H9 (cell line): ENCODE results near the gene C2orf72. TPM values are rescaled to one million over a fixed set of nuclear protein-coding genes. Genes with fewer than 3 reads are reported as not detected.

Experiments
- DNase-seq: peaks from one replicate; pipeline ENCODE4 v3.0.0-alpha.2; 2017
- H2AFZ ChIP-seq: one replicate; pipeline ENCODE4 v1.6.1; 2013; ENCODE audit warnings: mild to moderate bottlenecking, low read length, control low read depth, moderate library complexity
- H2AK5ac ChIP-seq: 2 replicates; pipeline ENCODE4 v1.6.1; 2013; ENCODE audit warnings: low read length, control low read depth, mixed read lengths; ENCODE audit not compliant: insufficient read length
- H2BK120ac ChIP-seq: one replicate; pipeline ENCODE4 v1.6.1; 2013; ENCODE audit warnings: low read depth, mild to moderate bottlenecking, low read length, control low read depth, inconsistent platforms; ENCODE audit not compliant: poor library complexity, severe bottlenecking
- H2BK12ac ChIP-seq: 2 replicates; pipeline ENCODE4 v1.6.1; 2013; ENCODE audit warnings: low read length, control low read depth, mixed read lengths, low read depth; ENCODE audit not compliant: insufficient read length
- H2BK15ac ChIP-seq: 2 replicates; pipeline ENCODE4 v1.6.1; 2013; ENCODE audit warnings: low read depth, low read length, control low read depth
- H2BK20ac ChIP-seq: one replicate; pipeline ENCODE4 v1.6.1; 2013; ENCODE audit warnings: low read depth, mild to moderate bottlenecking, low read length, control low read depth, inconsistent platforms; ENCODE audit not compliant: poor library complexity, severe bottlenecking
- H2BK5ac ChIP-seq: 2 replicates; pipeline ENCODE4 v1.6.1; 2013; ENCODE audit warnings: low read length, control low read depth, mixed read lengths; ENCODE audit not compliant: insufficient read length
- H3K14ac ChIP-seq: 2 replicates; pipeline ENCODE4 v1.6.1; 2013; ENCODE audit warnings: low read length, control low read depth; ENCODE audit not compliant: insufficient read depth
- H3K18ac ChIP-seq: 2 replicates; pipeline ENCODE4 v1.6.1; 2013; ENCODE audit warnings: low read depth, mild to moderate bottlenecking, mixed read lengths, low read length, control low read depth; ENCODE audit not compliant: insufficient read length
- H3K23ac ChIP-seq: 2 replicates; pipeline ENCODE4 v1.6.1; 2013; ENCODE audit warnings: low read length, control low read depth, mixed read lengths, low read depth; ENCODE audit not compliant: insufficient read length
- H3K23me2 ChIP-seq: 2 replicates; pipeline ENCODE4 v1.6.1; 2013; ENCODE audit warnings: low read depth, mild to moderate bottlenecking, mixed read lengths, low read length, control low read depth; ENCODE audit not compliant: insufficient read length, poor library complexity, severe bottlenecking
- H3K27ac ChIP-seq: 2 replicates; pipeline ENCODE4 v1.5.1; 2013; ENCODE audit warnings: low read length, control low read depth, mixed read lengths, low read depth; ENCODE audit not compliant: insufficient read length
- H3K27me3 ChIP-seq: 2 replicates; pipeline ENCODE4 v1.6.1; 2013; ENCODE audit warnings: low read length, control low read depth, inconsistent platforms; ENCODE audit not compliant: insufficient read depth
- H3K4ac ChIP-seq: 2 replicates; pipeline ENCODE4 v1.6.1; 2013; ENCODE audit warnings: low read depth, mild to moderate bottlenecking, control low read depth, inconsistent platforms, low read length, moderate library complexity
- H3K4me1 ChIP-seq: 2 replicates; pipeline ENCODE4 v1.6.1; 2013; ENCODE audit warnings: low read length, control low read depth, inconsistent platforms; ENCODE audit not compliant: insufficient read depth
- H3K4me2 ChIP-seq: 2 replicates; pipeline ENCODE4 v1.6.1; 2013; ENCODE audit warnings: low read length, control low read depth, mixed read lengths; ENCODE audit not compliant: insufficient read length, insufficient read depth
- H3K56ac ChIP-seq: 2 replicates; pipeline ENCODE4 v1.6.1; 2013; ENCODE audit warnings: low read depth, mild to moderate bottlenecking, mixed read lengths, low read length, control low read depth; ENCODE audit not compliant: insufficient read length
- H3K79me1 ChIP-seq: 2 replicates; pipeline ENCODE4 v1.6.1; 2013; ENCODE audit warnings: low read depth, mild to moderate bottlenecking, moderate library complexity, low read length, control low read depth, inconsistent platforms; ENCODE audit not compliant: insufficient read depth, poor library complexity, severe bottlenecking
- H3K79me2 ChIP-seq: 2 replicates; pipeline ENCODE4 v1.6.1; 2013; ENCODE audit warnings: low read length, control low read depth, inconsistent platforms; ENCODE audit not compliant: insufficient read depth
- H3K9ac ChIP-seq: 2 replicates; pipeline ENCODE4 v1.6.1; 2013; ENCODE audit warnings: low read length, control low read depth, mixed read lengths; ENCODE audit not compliant: insufficient read length; ENCODE audit errors: extremely low read depth
- H3K9me3 ChIP-seq: one replicate; pipeline ENCODE4 v1.6.1; 2013; ENCODE audit warnings: low read depth, low read length, inconsistent platforms; ENCODE audit not compliant: control insufficient read depth
- H3T11ph ChIP-seq: one replicate; pipeline ENCODE4 v1.6.1; 2013; ENCODE audit warnings: mild to moderate bottlenecking, low read length, control low read depth, inconsistent platforms
- H4K20me1 ChIP-seq: one replicate; pipeline ENCODE4 v1.6.1; 2013; ENCODE audit not compliant: control insufficient read depth, insufficient read length, insufficient read depth
- H4K5ac ChIP-seq: 2 replicates; pipeline ENCODE4 v1.6.1; 2013; ENCODE audit warnings: low read depth, mild to moderate bottlenecking, mixed read lengths, low read length, control low read depth; ENCODE audit not compliant: insufficient read length
- H4K8ac ChIP-seq: replicated peaks from 2 replicates; pipeline ENCODE4 v1.6.1; 2013; ENCODE audit warnings: low read length, control low read depth, mixed read lengths, low read depth; ENCODE audit not compliant: insufficient read length
- H4K91ac ChIP-seq: 2 replicates; pipeline ENCODE4 v1.6.1; 2013; ENCODE audit warnings: low read depth, mild to moderate bottlenecking, moderate library complexity, mixed read lengths, low read length, control low read depth; ENCODE audit not compliant: insufficient read length
- H3K27ac Mint-ChIP-seq, 3 experiments: 2 replicates in 2 of 3; 3 replicates in 1 of 3; pipeline ENCODE4 v1.8.0; 2020 to 2021; ENCODE audit warnings: mixed read lengths in 3 of 3, mild to moderate bottlenecking in 1 of 3, moderate library complexity in 1 of 3
- H3K27me3 Mint-ChIP-seq: 2 replicates; pipeline ENCODE4 v1.8.0; 2021; ENCODE audit warnings: low read depth, mild to moderate bottlenecking, moderate library complexity, mixed read lengths
- H3K36me3 Mint-ChIP-seq, 3 experiments: 2 replicates in 2 of 3; 3 replicates in 1 of 3; pipeline ENCODE4 v1.8.0; 2020 to 2021; ENCODE audit warnings: low read depth in 3 of 3, mixed read lengths in 3 of 3; ENCODE audit not compliant: insufficient read depth in 1 of 3
- H3K4me1 Mint-ChIP-seq, 2 experiments: 2 replicates each; pipeline ENCODE4 v1.8.0; 2020; ENCODE audit warnings: mixed read lengths in 2 of 2
- H3K4me3 Mint-ChIP-seq, 2 experiments: 2 replicates in 1 of 2; 3 replicates in 1 of 2; pipeline ENCODE4 v1.8.0; 2020 to 2021; ENCODE audit warnings: mild to moderate bottlenecking in 2 of 2, mixed read lengths in 2 of 2, moderate library complexity in 1 of 2
- H3K9me3 Mint-ChIP-seq, 2 experiments: 2 replicates in 1 of 2; 3 replicates in 1 of 2; pipeline ENCODE4 v1.8.0; 2020; ENCODE audit warnings: mild to moderate bottlenecking in 2 of 2, mixed read lengths in 2 of 2, moderate library complexity in 1 of 2
- CTCF ChIP-seq: fragments of 200-600 bp; sonication (generic); conservative IDR thresholded peaks from 3 replicates; pipeline ENCODE4 v1.8.0; 2021; ENCODE audit warnings: antibody characterized with exemption, mild to moderate bottlenecking
- WGBS: extraction: QIAGEN DNeasy Blood & Tissue Kit; methylation state at CpG from one replicate; pipeline ENCODE4 v1.1.7; 2013; ENCODE audit warnings: missing lambda C conversion rate, low lambda C conversion rate, mixed read lengths; ENCODE audit not compliant: insufficient read length; ENCODE audit errors: extremely low coverage; 5-methylcytosine and 5-hydroxymethylcytosine counted together
- total RNA-seq: library from RNA; stranded (reverse); gene quantifications from 2 replicates; pipeline ENCODE4 v1.2.1, GENCODE V29; 2021

C2orf72 gene
- total RNA-seq, 1 experiment from 2014 or later: 1.0 TPM

- no peak overlapping the region for H2BK12ac ChIP-seq
- H3K4ac ChIP-seq: no peak overlapping the region
- WGBS: no CpG with 5 or more reads among the region's 9 CpGs
- H3K4me1 ChIP-seq: no peaks in the 10 kb centered on the region
- no peak for TF ChIP-seq CTCF
- no peak overlapping the region for H3K27ac ChIP-seq
- no peak overlapping the region for H3K18ac ChIP-seq
- H4K20me1 ChIP-seq: no peaks in the 10 kb centered on the region
- no peak overlapping the region for H2BK120ac ChIP-seq
- no peaks in the 10 kb centered on the region for H3K36me3 Mint-ChIP-seq
- H3K9me3 ChIP-seq: no peaks in the 10 kb centered on the region
- H2AFZ ChIP-seq: no peak overlapping the region
- no peak overlapping the region for H3K27ac Mint-ChIP-seq
- H3K23ac ChIP-seq: no peak overlapping the region
- peaks cover 35% of the 10 kb centered on the region for H3K27me3 Mint-ChIP-seq
- no peak overlapping the region for H4K91ac ChIP-seq
- H3K14ac ChIP-seq: no peak overlapping the region
- H3K79me1 ChIP-seq: no peaks in the 10 kb centered on the region
- no peak overlapping the region for H4K8ac ChIP-seq
- no peaks in the 10 kb centered on the region for H3K27me3 ChIP-seq
- H2AK5ac ChIP-seq: no peak overlapping the region
- H3K56ac ChIP-seq: no peak overlapping the region
- DNase-seq: no peak
- no peak overlapping the region for H2BK15ac ChIP-seq
- no peak overlapping the region for H2BK5ac ChIP-seq
- no peaks in the 10 kb centered on the region for H3K23me2 ChIP-seq
- no peak overlapping the region for H3K4me3 Mint-ChIP-seq
- H3K79me2 ChIP-seq: no peaks in the 10 kb centered on the region
- no peaks in the 10 kb centered on the region for H3K4me1 Mint-ChIP-seq
- H3K4me2 ChIP-seq: no peak overlapping the region
- no peak overlapping the region for H3T11ph ChIP-seq
- no peak overlapping the region for H2BK20ac ChIP-seq
- H4K5ac ChIP-seq: no peak overlapping the region
- H3K9ac ChIP-seq: no peak overlapping the region
- H3K9me3 Mint-ChIP-seq: no peaks in the 10 kb centered on the region
Measured at GRCh38 chr2:231029563-231029962, 7.8 kb upstream of the C2orf72 start.
